HG03571 (cell line): ENCODE data around the gene ERAP2.
A peak's percentile ranks its signal among the peaks of the same experiment; 100 is the strongest.

Experiments used
- ATAC-seq: cut with Tn5 transposase; IDR thresholded peaks from one replicate; pipeline ENCODE4 v1.9.1; 2021; ENCODE audit not compliant: unreplicated experiment

The ERAP2 gene

GRCh38 chr5:96957254-96958049 lies 81.2 kb downstream of the ERAP2 start:
- ATAC-seq: peak; percentile 31

GRCh38 chr5:96958977-96959376 lies 82.7 kb downstream of the ERAP2 start:
- ATAC-seq: no peak

- peak; percentile 52 for ATAC-seq
Observed at GRCh38 chr5:96961053-96961452, 84.8 kb downstream of the ERAP2 start.

- ATAC-seq: no peak
Observed at GRCh38 chr5:96962540-96962991, 86.3 kb downstream of the ERAP2 start.

- peak; percentile 53 for ATAC-seq
Observed at GRCh38 chr5:96963267-96963666, 87.0 kb downstream of the ERAP2 start.

DNA sequence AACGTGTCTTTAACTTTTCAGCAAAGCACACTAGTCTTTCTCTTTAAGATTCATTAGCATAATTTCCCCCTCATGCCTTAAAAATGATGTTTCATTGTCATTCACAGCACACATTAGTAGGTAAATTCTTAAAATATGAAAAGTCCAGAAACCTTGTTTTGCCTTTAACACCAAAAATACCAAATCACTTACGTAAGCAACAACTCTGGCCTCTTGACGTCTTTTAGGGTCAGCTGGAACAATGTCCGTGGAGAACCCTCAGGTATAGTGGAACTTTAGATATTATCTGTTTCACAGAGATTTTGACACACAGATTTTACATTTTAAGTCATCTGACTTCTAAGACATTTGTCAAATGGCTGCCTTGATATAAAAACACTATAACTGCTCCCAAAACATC lies 90.5 kb downstream of the ERAP2 start:
- no peak for ATAC-seq

DNA sequence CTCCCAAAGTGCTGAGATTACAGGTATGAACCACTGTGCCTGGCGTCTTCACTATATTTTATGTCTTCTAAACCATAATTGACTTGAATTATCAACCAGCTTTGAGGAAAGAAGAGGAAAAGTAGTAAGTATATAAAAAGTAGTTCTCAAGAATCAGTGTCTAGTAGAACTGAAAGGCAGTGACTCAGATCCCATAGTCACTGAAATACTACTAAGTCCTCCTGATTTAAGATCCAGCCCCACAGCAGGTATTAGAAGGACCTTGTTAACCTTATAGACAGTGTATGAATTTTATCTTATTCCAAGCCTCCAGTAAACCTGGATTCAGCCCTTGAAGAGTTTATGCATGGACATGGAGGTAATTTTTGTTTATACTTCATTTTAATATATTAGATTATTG lies 91.1 kb downstream of the ERAP2 start:
- no peak for ATAC-seq

DNA sequence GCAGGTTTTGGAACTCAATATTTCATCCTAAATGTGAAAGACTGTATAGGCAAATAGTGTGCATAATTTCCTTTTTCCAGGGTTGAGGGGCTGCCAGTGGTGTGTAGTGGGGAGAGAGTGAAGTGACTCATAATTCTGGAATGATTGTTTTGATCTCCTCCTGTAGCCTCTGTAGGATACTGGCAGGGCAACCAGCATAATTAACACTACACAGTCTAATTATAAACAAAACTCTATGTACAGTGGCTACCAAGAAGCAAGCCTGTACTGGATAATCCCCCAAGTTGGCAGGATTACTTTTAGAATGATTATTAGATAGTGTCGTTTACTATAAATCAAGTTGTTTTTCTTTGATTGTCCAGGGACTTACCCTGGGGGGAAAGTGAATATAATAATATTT lies 91.8 kb downstream of the ERAP2 start:
- no peak for ATAC-seq

- ATAC-seq: no peak
Observed at GRCh38 chr5:96968614-96969013, 92.3 kb downstream of the ERAP2 start.
